AG10803 (cell line): Measurements from ENCODE around the gene SPINK9.

Experiments used
- DNase-seq: peaks from one replicate; pipeline ENCODE4 v3.0.0; 2010; ENCODE audit warnings: low read depth
- H3K4me3 ChIP-seq: 2 replicates; pipeline ENCODE4 v1.5.1; 2011; ENCODE audit warnings: mild to moderate bottlenecking, low read length, control low read depth
- CTCF ChIP-seq: conservative IDR thresholded peaks from 2 replicates; pipeline ENCODE4 v1.5.1; 2011; ENCODE audit warnings: mild to moderate bottlenecking, low read length, control low read depth, inconsistent platforms

SPINK9 gene

GRCh38 chr5:148382961-148383360 lies 47.6 kb downstream of the SPINK9 start:
- no peak for TF ChIP-seq CTCF
- no peak for DNase-seq
- H3K4me3 ChIP-seq, result peak overlapping the region; percentile 80

- DNase-seq, result peak; percentile 94
- peak within 1 kb of the TSS; percentile 80 for H3K4me3 ChIP-seq
- TF ChIP-seq CTCF, result no peak
These were observed 48.4 kb downstream of the SPINK9 start, which contains the start of gene FBXO38 for GRCh38 chr5:148383564-148384379. Gene FBXO38 (plus strand): TSS chr5:148383958. CDS start chr5:148394777, 10,819 bp downstream.

- peak; percentile 17 for DNase-seq
- no peak for TF ChIP-seq CTCF
- H3K4me3 ChIP-seq, result peak overlapping the region; percentile 80
These were observed 49.0 kb downstream of the SPINK9 start for GRCh38 chr5:148384380-148384737.

GRCh38 chr5:148385094-148385493 lies 49.7 kb downstream of the SPINK9 start:
- H3K4me3 ChIP-seq, result peak overlapping the region; percentile 80
- no peak for DNase-seq

GRCh38 chr5:148386041-148386440 lies 50.7 kb downstream of the SPINK9 start:
- DNase-seq, result no peak
- no peak for TF ChIP-seq CTCF
- no peak overlapping the region for H3K4me3 ChIP-seq

More at GRCh38 chr5:148385094-148385493, 49.7 kb downstream of the SPINK9 start:
- TF ChIP-seq CTCF, result no peak

- TF ChIP-seq CTCF, result no peak
- H3K4me3 ChIP-seq, result no peak overlapping the region
- peak; percentile 83 for DNase-seq
These were observed 52.0 kb downstream of the SPINK9 start for GRCh38 chr5:148387325-148387724.

GRCh38 chr5:148388696-148389095 lies 53.3 kb downstream of the SPINK9 start:
- no peak for DNase-seq
- TF ChIP-seq CTCF, result no peak
- H3K4me3 ChIP-seq, result no peak overlapping the region
